ENCODE results near the gene IL10RA. TPM values are rescaled to one million over a fixed set of nuclear protein-coding genes. Genes with fewer than 3 reads are reported as not detected.

IL10RA gene
- total and polyA plus RNA-seq, 9 of the 15 experiments (the other 6 are each of a cell fraction or from before 2014, with no cell fraction given), result 0.17 to 17.3 (median 2.9) TPM

- TF ChIP-seq UBTF (IDR thresholded peaks at IDR 0.05; ENCODE audit: borderline replicate concordance in 1 of 2, low read depth in 2 of 2, low read length in 2 of 2) (no peak), ZFP30 (CRISPR knock-in tag; IDR thresholded peaks at IDR 0.05; ENCODE audit: borderline replicate concordance) (no peak), BCL6 (CRISPR knock-in tag; IDR thresholded peaks at IDR 0.05) (no peak), IRF2 (CRISPR knock-in tag; IDR thresholded peaks at IDR 0.05) (no peak), NUFIP1 (IDR thresholded peaks at IDR 0.05; ENCODE audit: partially characterized antibody) (no peak), MEF2D (tag; conservative IDR thresholded peaks at IDR 0.05; ENCODE audit: low read depth) (no peak), ATF1 (CRISPR knock-in tag; IDR thresholded peaks at IDR 0.05) (no peak), ATF1 (tag; IDR thresholded peaks at IDR 0.05) (peak; percentile 48; the same call in 1 of the 2 replicates), ZNF175 (CRISPR knock-in tag; IDR thresholded peaks at IDR 0.05; ENCODE audit: low read depth) (peak; percentile 75; the same call in 1 of the 2 replicates), CSDE1 (IDR thresholded peaks at IDR 0.05) (no peak), NFE2L1 (tag; IDR thresholded peaks at IDR 0.05; ENCODE audit: borderline replicate concordance, low read depth) (no peak), ETV6 (IDR thresholded peaks at IDR 0.05; ENCODE audit: borderline replicate concordance in 1 of 2, low read depth in 2 of 2, low read length in 1 of 2) (peak in 1 of 2 experiments; percentile 29; a peak in 2 of 4 replicates), ETV6 (CRISPR knock-in tag; IDR thresholded peaks at IDR 0.05; ENCODE audit: borderline replicate concordance) (no peak), ZNF699 (CRISPR knock-in tag; IDR thresholded peaks at IDR 0.05; ENCODE audit: insufficient replicate concordance) (no peak), TRIM24 (IDR thresholded peaks at IDR 0.05) (no peak), ZNF134 (CRISPR knock-in tag; conservative IDR thresholded peaks at IDR 0.05) (no peak; the same call in 1 of the 2 replicates), FOXA3 (CRISPR knock-in tag; conservative IDR thresholded peaks at IDR 0.05 in 1 of 2, IDR thresholded peaks at IDR 0.05 in 1 of 2) (no peak), KDM2B (CRISPR knock-in tag; IDR thresholded peaks at IDR 0.05) (no peak), FOXM1 (IDR thresholded peaks at IDR 0.05; ENCODE audit: low read depth) (no peak), FOXM1 (CRISPR knock-in tag; IDR thresholded peaks at IDR 0.05; ENCODE audit: low read depth) (no peak), ZNF12 (CRISPR knock-in tag; IDR thresholded peaks at IDR 0.05) (no peak)
- TF ChIP-seq, protein P1, sequence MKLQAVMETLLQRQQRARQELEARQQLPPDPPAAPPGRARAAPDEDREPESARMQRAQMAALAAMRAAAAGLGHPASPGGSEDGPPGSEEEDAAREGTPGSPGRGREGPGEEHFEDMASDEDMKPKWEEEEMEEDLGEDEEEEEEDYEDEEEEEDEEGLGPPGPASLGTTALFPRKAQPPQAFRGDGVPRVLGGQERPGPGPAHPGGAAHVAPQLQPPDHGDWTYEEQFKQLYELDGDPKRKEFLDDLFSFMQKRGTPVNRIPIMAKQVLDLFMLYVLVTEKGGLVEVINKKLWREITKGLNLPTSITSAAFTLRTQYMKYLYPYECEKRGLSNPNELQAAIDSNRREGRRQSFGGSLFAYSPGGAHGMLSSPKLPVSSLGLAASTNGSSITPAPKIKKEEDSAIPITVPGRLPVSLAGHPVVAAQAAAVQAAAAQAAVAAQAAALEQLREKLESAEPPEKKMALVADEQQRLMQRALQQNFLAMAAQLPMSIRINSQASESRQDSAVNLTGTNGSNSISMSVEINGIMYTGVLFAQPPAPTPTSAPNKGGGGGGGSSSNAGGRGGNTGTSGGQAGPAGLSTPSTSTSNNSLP (IDR thresholded peaks at IDR 0.05; ENCODE audit: borderline replicate concordance, low read depth, low read length), result no peak
- TF ChIP-seq, protein P2, sequence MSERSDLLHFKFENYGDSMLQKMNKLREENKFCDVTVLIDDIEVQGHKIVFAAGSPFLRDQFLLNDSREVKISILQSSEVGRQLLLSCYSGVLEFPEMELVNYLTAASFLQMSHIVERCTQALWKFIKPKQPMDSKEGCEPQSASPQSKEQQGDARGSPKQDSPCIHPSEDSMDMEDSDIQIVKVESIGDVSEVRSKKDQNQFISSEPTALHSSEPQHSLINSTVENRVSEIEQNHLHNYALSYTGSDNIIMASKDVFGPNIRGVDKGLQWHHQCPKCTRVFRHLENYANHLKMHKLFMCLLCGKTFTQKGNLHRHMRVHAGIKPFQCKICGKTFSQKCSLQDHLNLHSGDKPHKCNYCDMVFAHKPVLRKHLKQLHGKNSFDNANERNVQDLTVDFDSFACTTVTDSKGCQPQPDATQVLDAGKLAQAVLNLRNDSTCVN (CRISPR knock-in tag; IDR thresholded peaks at IDR 0.05), result no peak
Observed at GRCh38 chr11:118002541-118003423, 16.6 kb downstream of the IL10RA start (continued).
